Epithelial cell of esophagus (primary cell): Measurements from ENCODE around the gene JCAD.

Experiments used
- DNase-seq: peaks from one replicate; pipeline ENCODE4 v3.0.0; 2010; ENCODE audit warnings: low read depth
- H3K4me3 ChIP-seq: 2 replicates; pipeline ENCODE4 v1.5.1; 2011; ENCODE audit warnings: mild to moderate bottlenecking, low read length, control low read depth
- CTCF ChIP-seq: IDR thresholded peaks from 2 replicates; pipeline ENCODE4 v1.5.1; 2011; ENCODE audit warnings: low read depth, mild to moderate bottlenecking, low read length, control low read depth, inconsistent platforms; ENCODE audit not compliant: insufficient read depth; ENCODE audit errors: missing control alignments

The JCAD gene

GRCh38 chr10:30041196-30042105 lies 17.9 kb downstream of the JCAD start:
- no peak for DNase-seq
- H3K4me3 ChIP-seq, result no peak overlapping the region
- no peak for TF ChIP-seq CTCF

GRCh38 chr10:30040597-30040996 lies 18.8 kb downstream of the JCAD start:
- no peak for DNase-seq
- no peak overlapping the region for H3K4me3 ChIP-seq
- TF ChIP-seq CTCF, result no peak

- TF ChIP-seq CTCF, result no peak
- DNase-seq, result no peak
These were observed 19.4 kb downstream of the JCAD start for GRCh38 chr10:30039988-30040387.

GRCh38 chr10:30039567-30039966 lies 19.8 kb downstream of the JCAD start:
- no peak for DNase-seq
- no peak overlapping the region for H3K4me3 ChIP-seq

More at GRCh38 chr10:30039988-30040387, 19.4 kb downstream of the JCAD start:
- H3K4me3 ChIP-seq, result no peak overlapping the region

GRCh38 chr10:30038781-30039536 lies 20.4 kb downstream of the JCAD start:
- no peak overlapping the region for H3K4me3 ChIP-seq
- no peak for TF ChIP-seq CTCF
- no peak for DNase-seq

More at GRCh38 chr10:30039567-30039966, 19.8 kb downstream of the JCAD start:
- no peak for TF ChIP-seq CTCF

- DNase-seq, result no peak
- no peak for TF ChIP-seq CTCF
- no peak overlapping the region for H3K4me3 ChIP-seq
These were observed 21.6 kb downstream of the JCAD start for GRCh38 chr10:30037620-30038336.
